HG03439 (cell line): ENCODE measurements around the gene NUDT8.
"Not testable (repeated sequence)": the region's sequence is repeated elsewhere in the genome, so short reads cannot be mapped to it uniquely, and the experiment has no call there.

Experiments
- ATAC-seq: cut with Tn5 transposase; IDR thresholded peaks from one replicate; pipeline ENCODE4 v1.9.1; 2021; ENCODE audit warnings: mild to moderate bottlenecking, moderate library complexity; ENCODE audit not compliant: unreplicated experiment

The NUDT8 gene

GRCh38 chr11:67613960-67614715 lies 15.6 kb downstream of the NUDT8 start:
- peak; percentile 58 for ATAC-seq

DNA sequence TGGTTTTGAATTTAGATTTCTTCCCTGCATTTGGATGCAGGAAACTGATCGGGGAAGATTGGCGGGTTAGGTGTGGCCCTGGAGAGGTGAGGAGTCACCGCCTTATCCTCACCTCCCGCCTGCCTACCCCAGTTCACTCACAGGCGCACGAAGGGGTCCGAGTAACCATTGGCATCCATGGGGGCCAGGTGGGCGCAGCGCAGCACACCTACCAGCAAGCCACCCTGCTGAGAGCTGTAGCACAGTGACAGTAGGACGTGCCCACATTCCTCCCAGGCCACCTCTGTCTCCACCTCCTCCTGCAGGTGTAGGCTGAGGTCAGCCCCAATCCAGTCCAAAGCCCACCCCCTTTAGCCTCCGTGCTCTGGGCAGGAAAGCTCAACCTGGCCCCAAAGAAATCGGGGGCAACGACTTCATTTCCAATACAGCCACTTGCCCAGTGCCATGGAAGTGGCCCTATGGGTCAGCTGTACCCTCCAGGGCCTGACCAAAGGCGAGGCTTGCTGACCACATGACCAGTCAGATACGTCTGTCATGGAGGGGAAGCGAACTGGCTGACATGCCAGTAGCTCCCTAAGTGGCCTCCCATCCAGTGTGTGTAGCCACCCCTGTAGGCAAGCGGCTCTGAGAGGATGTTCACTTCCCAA lies 16.3 kb downstream of the NUDT8 start:
- ATAC-seq, result no peak

GRCh38 chr11:67612751-67613150 lies 17.0 kb downstream of the NUDT8 start:
- ATAC-seq, result no peak

DNA sequence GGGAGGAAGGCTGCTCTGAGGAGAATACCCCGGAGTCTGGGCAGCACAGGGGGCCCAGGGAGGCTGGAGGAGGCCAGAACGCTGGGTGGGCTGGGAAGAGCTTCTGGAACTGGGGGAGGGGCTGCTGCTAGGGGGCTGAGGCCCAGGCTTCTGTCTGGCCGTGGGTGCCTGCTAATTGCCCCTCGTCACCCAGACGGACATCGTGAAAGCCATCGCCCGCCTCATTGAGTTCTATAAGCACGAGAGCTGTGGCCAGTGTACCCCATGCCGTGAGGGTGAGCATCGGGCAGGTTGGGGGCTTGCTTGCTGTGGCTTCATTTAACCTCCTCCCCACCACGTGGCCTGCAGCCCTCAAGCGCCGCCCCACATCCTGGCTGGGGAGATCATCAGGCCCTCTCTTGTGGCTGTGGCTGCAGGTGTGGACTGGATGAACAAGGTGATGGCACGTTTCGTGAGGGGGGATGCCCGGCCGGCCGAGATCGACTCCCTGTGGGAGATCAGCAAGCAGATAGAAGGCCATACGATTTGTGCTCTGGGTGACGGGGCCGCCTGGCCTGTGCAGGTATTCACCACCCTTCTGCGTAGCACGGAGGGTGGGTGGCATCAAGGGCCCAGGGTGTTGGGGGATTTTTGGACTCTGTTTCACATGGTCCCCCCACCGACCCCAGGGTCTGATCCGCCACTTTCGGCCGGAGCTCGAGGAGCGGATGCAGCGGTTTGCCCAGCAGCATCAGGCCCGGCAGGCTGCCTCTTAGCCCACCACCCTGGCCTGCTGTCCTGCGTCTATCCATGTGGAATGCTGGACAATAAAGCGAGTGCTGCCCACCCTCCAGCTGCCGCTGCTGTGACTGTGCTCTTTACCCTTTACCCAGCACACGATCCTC lies 17.8 kb downstream of the NUDT8 start:
- ATAC-seq, result no peak

- ATAC-seq, result no peak
Observed at GRCh38 chr11:67611165-67611564, 18.6 kb downstream of the NUDT8 start.

DNA sequence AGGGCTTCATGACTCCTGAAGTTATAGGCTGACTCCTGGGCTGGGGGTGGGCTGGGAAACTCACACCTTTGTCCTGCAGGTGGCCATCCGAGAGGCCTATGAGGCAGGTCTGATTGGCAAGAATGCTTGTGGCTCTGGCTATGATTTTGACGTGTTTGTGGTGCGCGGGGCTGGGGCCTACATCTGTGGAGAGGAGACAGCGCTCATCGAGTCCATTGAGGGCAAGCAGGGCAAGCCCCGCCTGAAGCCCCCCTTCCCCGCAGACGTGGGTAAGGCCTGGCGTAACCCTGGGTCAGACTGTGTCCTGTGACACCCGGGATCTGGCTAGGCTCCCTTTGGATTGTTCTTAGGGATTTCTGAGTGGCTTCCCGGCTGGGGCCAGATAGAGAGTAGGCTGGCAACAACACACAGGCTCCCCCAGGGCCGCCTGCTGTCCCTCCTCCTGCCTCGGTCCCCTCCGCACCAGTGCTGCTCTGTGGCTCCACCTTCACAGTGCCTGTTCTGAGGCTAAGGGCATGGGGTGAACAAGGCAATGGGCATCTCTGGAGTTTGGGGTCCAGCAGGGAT lies 19.4 kb downstream of the NUDT8 start:
- no peak for ATAC-seq

DNA sequence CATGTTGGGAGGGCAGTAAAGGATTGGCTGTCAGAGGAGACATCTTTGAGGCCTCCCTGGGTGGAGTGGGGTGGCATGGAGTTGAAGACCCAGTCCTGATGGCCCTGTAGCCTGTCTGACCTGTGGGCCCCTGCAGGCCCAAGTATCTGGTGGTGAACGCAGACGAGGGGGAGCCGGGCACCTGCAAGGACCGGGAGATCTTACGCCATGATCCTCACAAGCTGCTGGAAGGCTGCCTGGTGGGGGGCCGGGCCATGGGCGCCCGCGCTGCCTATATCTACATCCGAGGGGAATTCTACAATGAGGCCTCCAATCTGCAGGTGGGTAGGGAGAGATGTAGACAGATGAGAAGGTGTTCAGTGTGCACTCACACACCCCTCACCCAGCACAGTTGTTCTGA lies 20.4 kb downstream of the NUDT8 start:
- no peak for ATAC-seq

DNA sequence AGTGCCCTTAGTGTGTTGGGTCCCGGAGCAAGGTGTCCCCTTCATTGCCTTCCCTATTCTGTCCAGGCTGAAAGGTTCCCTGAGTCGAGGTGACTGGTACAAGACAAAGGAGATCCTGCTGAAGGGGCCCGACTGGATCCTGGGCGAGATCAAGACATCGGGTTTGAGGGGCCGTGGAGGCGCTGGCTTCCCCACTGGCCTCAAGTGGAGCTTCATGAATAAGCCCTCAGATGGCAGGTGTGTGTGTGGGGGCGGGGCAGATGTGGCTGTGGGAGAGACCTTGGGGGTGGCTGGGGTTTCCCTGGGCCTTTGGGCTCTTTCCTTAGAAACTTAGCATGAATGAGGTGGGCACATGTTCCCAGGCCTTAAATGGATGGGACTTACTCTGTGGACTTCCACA lies 21.3 kb downstream of the NUDT8 start:
- ATAC-seq, result no peak

GRCh38 chr11:67607507-67607906 lies 22.2 kb downstream of the NUDT8 start:
- ATAC-seq, result no peak

GRCh38 chr11:67606492-67607295 lies 23.0 kb downstream of the NUDT8 start, which contains the start of gene NDUFV1:
TSS of gene NDUFV1 (plus strand) at chr11:67606936. CDS start at chr11:67607005, 69 bp downstream.
- peak; percentile 93 for ATAC-seq

- no peak for ATAC-seq
Observed at GRCh38 chr11:67606093-67606491, 23.6 kb downstream of the NUDT8 start.

- no peak for ATAC-seq
Observed at GRCh38 chr11:67605231-67606011, 24.3 kb downstream of the NUDT8 start.

GRCh38 chr11:67604815-67605214 lies 24.9 kb downstream of the NUDT8 start:
- ATAC-seq, result no peak

- ATAC-seq, result not testable (repeated sequence)
Observed at GRCh38 chr11:67604119-67604518, 25.6 kb downstream of the NUDT8 start.

DNA sequence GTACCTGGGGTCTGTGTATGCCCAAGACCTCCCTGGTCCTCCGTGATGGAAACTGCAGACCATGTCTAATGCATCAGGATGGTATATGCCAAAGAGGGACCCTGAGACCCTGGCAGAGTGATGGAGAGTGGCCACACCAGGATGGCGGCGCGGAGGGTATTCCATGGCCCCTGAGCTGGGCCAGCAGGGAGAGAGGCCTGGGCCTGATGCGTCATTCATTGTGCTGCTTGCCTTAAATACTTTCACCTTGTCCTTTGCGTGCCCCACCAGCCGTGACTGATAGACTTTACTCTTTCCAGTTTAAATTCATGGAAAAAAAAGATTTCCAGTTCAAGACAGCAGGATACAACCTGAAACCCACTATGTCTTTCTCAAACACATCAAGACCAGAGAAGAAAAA lies 28.6 kb downstream of the NUDT8 start:
- ATAC-seq, result no peak

DNA sequence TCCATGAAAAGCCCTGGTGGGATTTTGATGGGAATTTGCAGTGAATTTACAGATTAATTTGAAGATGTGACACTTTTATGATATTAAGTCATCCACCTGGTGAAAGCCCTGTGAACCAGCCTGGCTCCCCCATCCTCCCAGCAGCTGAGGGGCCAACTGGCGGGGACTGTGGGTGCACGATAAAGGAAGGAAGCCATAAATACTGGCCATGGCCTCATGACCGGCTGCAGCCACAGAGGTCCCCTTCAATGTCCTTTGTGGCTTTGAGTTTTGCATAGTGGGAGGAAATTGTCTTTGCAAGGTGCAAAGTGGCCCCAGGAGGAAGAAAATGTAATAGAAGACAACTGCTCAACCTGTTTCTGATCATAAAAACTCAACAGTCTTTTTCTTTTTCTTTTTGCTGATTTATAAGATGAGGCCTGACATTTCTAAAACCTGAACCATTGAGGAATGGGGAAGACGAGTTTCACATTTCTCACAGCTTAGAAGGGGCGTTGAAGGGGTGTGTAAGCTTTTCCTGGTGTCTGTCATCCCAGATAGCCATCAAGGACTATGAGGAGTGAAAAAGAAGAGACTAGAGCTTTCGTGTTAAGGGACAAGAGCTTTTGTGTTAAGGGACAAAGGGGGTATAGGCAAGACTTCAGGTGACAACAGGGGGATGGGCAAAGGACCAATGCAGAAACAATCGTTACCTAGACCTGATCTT lies 29.3 kb downstream of the NUDT8 start:
- ATAC-seq, result peak; percentile 74

GRCh38 chr11:67599149-67599548 lies 30.6 kb downstream of the NUDT8 start:
- no peak for ATAC-seq

GRCh38 chr11:67597963-67598362 lies 31.8 kb downstream of the NUDT8 start:
- not testable (repeated sequence) for ATAC-seq

GRCh38 chr11:67597458-67597857 lies 32.3 kb downstream of the NUDT8 start:
- ATAC-seq, result not testable (repeated sequence)
